K562 (cell line): Measurements from ENCODE around the gene COQ5. TPM values are rescaled to one million over a fixed set of nuclear protein-coding genes. Genes with fewer than 3 reads are reported as not detected.

Source experiments
- ATF7 ChIP-seq: fragments of 450-650 bp; IDR thresholded peaks from 2 replicates; pipeline ENCODE4 v1.7.1; 2014; ENCODE audit warnings: mild to moderate bottlenecking, moderate library complexity
- CBFB ChIP-seq: sonication (generic); formaldehyde crosslinking; IDR thresholded peaks from 2 replicates; pipeline ENCODE4 v1.4.0; 2020; ENCODE audit warnings: mild to moderate bottlenecking, missing genetic modification reagents
- CREB3 ChIP-seq: fragments of 450-650 bp; conservative IDR thresholded peaks from 2 replicates; pipeline ENCODE4 v1.6.1; 2016; ENCODE audit warnings: missing genetic modification characterization, low read depth, mild to moderate bottlenecking, missing compliant biosample characterization, moderate library complexity
- DNMT1 ChIP-seq: fragments of 450-650 bp; IDR thresholded peaks from 2 replicates; pipeline ENCODE4 v1.6.1; 2016; ENCODE audit warnings: antibody characterized with exemption, mild to moderate bottlenecking
- DPF2 ChIP-seq: fragments of 450-650 bp; IDR thresholded peaks from 2 replicates; pipeline ENCODE4 v1.6.1; 2016
- E2F3 ChIP-seq: fragments of 250-450 bp; sonication (Bioruptor Pico); IDR thresholded peaks from 2 replicates; pipeline ENCODE4 v1.4.0; 2020; ENCODE audit warnings: mild to moderate bottlenecking
- FUS ChIP-seq: fragments of 200-400 bp; formaldehyde crosslinking; optimal IDR thresholded peaks from 2 replicates; pipeline ENCODE3; 2017; ENCODE audit warnings: low read depth, low read length
- KDM1A ChIP-seq, 2 experiments: fragments of 450-650 bp; IDR thresholded peaks; 2 replicates each; pipeline ENCODE4 v1.6.1; 2016; ENCODE audit warnings: mild to moderate bottlenecking in 2 of 2
- KHSRP ChIP-seq: fragments of 450-650 bp; IDR thresholded peaks from 2 replicates; pipeline ENCODE4 v1.6.1; 2017
- L3MBTL2 ChIP-seq: fragments of 450-650 bp; IDR thresholded peaks from 2 replicates; pipeline ENCODE4 v1.6.1; 2016; ENCODE audit warnings: mild to moderate bottlenecking, moderate library complexity
- MAFF ChIP-seq: IDR thresholded peaks from 2 replicates; pipeline ENCODE4 v1.6.1; 2012; ENCODE audit warnings: low read length, improper control_type of control experiment
- MBD2 ChIP-seq: sonication (generic); IDR thresholded peaks from 2 replicates; pipeline ENCODE4 v1.6.1; 2016; ENCODE audit warnings: low read depth, borderline replicate concordance
- MCM7 ChIP-seq, 2 experiments: fragments of 450-650 bp; IDR thresholded peaks; 2 replicates each; pipeline ENCODE4 v1.6.1; 2016 to 2018
- MED1 ChIP-seq: sonication (generic); formaldehyde crosslinking; IDR thresholded peaks from 2 replicates; pipeline ENCODE4 v1.8.1; 2023; ENCODE audit warnings: missing genetic modification reagents, borderline replicate concordance
- NFYB ChIP-seq: IDR thresholded peaks from 2 replicates; pipeline ENCODE4 v1.6.1; 2011; ENCODE audit warnings: mild to moderate bottlenecking, moderate library complexity; ENCODE audit not compliant: insufficient read length; ENCODE audit errors: extremely low read depth
- PCBP1 ChIP-seq: fragments of 200-400 bp; formaldehyde crosslinking; IDR thresholded peaks from 2 replicates; pipeline ENCODE4 v1.6.1; 2018; ENCODE audit warnings: mild to moderate bottlenecking, low read depth, low read length; ENCODE audit not compliant: poor library complexity, severe bottlenecking
- PHB2 ChIP-seq: fragments of 450-650 bp; IDR thresholded peaks from 2 replicates; pipeline ENCODE4 v1.6.1; 2017; ENCODE audit warnings: low read depth
- POLR2AphosphoS5 ChIP-seq: IDR thresholded peaks from 2 replicates; pipeline ENCODE4 v1.6.1; 2011; ENCODE audit warnings: mild to moderate bottlenecking, low read depth, low read length, moderate library complexity; ENCODE audit not compliant: control insufficient read depth, insufficient read depth
- POLR3G ChIP-seq: IDR thresholded peaks from 2 replicates; pipeline ENCODE4 v1.6.1; 2011; ENCODE audit not compliant: insufficient read length, insufficient replicate concordance; ENCODE audit errors: extremely low read depth
- POU5F1 ChIP-seq: fragments of 150-350 bp; IDR thresholded peaks from 2 replicates; pipeline ENCODE4 v1.6.1; 2014; ENCODE audit warnings: borderline replicate concordance, low read length, low read depth, mild to moderate bottlenecking; ENCODE audit not compliant: partially characterized antibody
- PTTG1 ChIP-seq: fragments of 450-650 bp; IDR thresholded peaks from 2 replicates; pipeline ENCODE4 v1.6.1; 2016; ENCODE audit warnings: low read depth, mild to moderate bottlenecking, missing genetic modification characterization, missing compliant biosample characterization
- PURB ChIP-seq: sonication (generic); formaldehyde crosslinking; IDR thresholded peaks from 2 replicates; pipeline ENCODE4 v1.9.0; 2021; ENCODE audit warnings: low read depth, mild to moderate bottlenecking, missing genetic modification reagents
- RBBP5 ChIP-seq: fragments of 200-600 bp; sonication (generic); IDR thresholded peaks from 2 replicates; pipeline ENCODE4 v1.6.1; 2012; ENCODE audit warnings: borderline replicate concordance, mild to moderate bottlenecking, low read length, control low read depth, inconsistent platforms; ENCODE audit not compliant: insufficient read depth, poor library complexity, severe bottlenecking
- RBM34 ChIP-seq: fragments of 200-400 bp; formaldehyde crosslinking; IDR thresholded peaks from 2 replicates; pipeline ENCODE4 v1.6.1; 2018; ENCODE audit warnings: low read length, borderline replicate concordance; ENCODE audit not compliant: insufficient read depth
- SETDB1 ChIP-seq: IDR thresholded peaks from one replicate; pipeline ENCODE4 v1.6.1; 2012; ENCODE audit warnings: low read length, control low read depth, inconsistent platforms
- SRSF9 ChIP-seq: fragments of 200-400 bp; formaldehyde crosslinking; IDR thresholded peaks from 2 replicates; pipeline ENCODE4 v1.6.1; 2017; ENCODE audit warnings: low read depth, low read length, borderline replicate concordance
- STAG1 ChIP-seq: sonication (generic); formaldehyde crosslinking; IDR thresholded peaks from 2 replicates; pipeline ENCODE4 v1.5.0; 2020; ENCODE audit warnings: missing genetic modification reagents, borderline replicate concordance
- TRIM24 ChIP-seq, 2 experiments: fragments of 450-650 bp; IDR thresholded peaks; 2 replicates each; pipeline ENCODE4 v1.6.1; 2016
- ZNF282 ChIP-seq: sonication (generic); formaldehyde crosslinking; IDR thresholded peaks from 2 replicates; pipeline ENCODE4 v1.8.1; 2023; ENCODE audit warnings: missing genetic modification reagents
- ZNF444 ChIP-seq: fragments of 250-450 bp; sonication (Bioruptor Pico); IDR thresholded peaks from 2 replicates; pipeline ENCODE4 v1.4.0; 2020; ENCODE audit warnings: mild to moderate bottlenecking, moderate library complexity
- ZNF586 ChIP-seq: fragments of 450-650 bp; formaldehyde crosslinking; conservative IDR thresholded peaks from 2 replicates; pipeline ENCODE4 v1.4.0; 2020; ENCODE audit warnings: mild to moderate bottlenecking, moderate library complexity
- ZNF668 ChIP-seq: fragments of 250-450 bp; sonication (Bioruptor Pico); IDR thresholded peaks from 2 replicates; pipeline ENCODE4 v1.8.0; 2022; ENCODE audit warnings: mild to moderate bottlenecking, inconsistent platforms
- ZNF778 ChIP-seq: fragments of 450-650 bp; formaldehyde crosslinking; IDR thresholded peaks from 2 replicates; pipeline ENCODE4 v1.4.0; 2020; ENCODE audit warnings: mild to moderate bottlenecking, moderate library complexity
- ZNF830 ChIP-seq: fragments of 250-450 bp; sonication (Bioruptor Pico); IDR thresholded peaks from 2 replicates; pipeline ENCODE4 v1.5.0; 2021; ENCODE audit warnings: mild to moderate bottlenecking
- polyA plus RNA-seq, 8 experiments: library from polyadenylated mRNA; depleted of rRNA in 4 of 8; stranded (reverse) in 5 of 8; unstranded in 3 of 8; fragments of >200 nt; fragmentation: Nextera tagmentation in 2 of 8; fragmentation: Illumina TruSeq in 1 of 8; extraction: Ambion mirVana in 2 of 8; extraction: Trizol in 1 of 8; gene quantifications; 2 replicates each; pipeline versions ENCODE4 v1.2.1 to v1.2.3, GENCODE V29; 2011 to 2014; ENCODE audit warnings: inconsistent platforms in 1 of 8, missing spikeins in 1 of 8
- total RNA-seq, 7 experiments: library from RNA; depleted of rRNA in 6 of 7; stranded (reverse); fragments of >200 nt in 6 of 7; fragmentation: Illumina TruSeq in 2 of 7; extraction: Trizol in 2 of 7; gene quantifications; 2 replicates each; pipeline versions ENCODE4 v1.2.1 to v1.2.3, GENCODE V29; 2011 to 2021; ENCODE audit warnings: low replicate concordance in 1 of 7

COQ5 gene
- total and polyA plus RNA-seq, 9 of the 15 experiments (the other 6 are each of a cell fraction or from before 2014, with no cell fraction given): 19.2 to 59.7 (median 30.4) TPM

- TF ChIP-seq L3MBTL2: peak; percentile 72
- TF ChIP-seq RBBP5: peak; percentile 91
- no peak for TF ChIP-seq SETDB1
- no peak for TF ChIP-seq SRSF9
- no peak for TF ChIP-seq ZNF778
- no peak for TF ChIP-seq NFYB
- peak; percentile 54 for TF ChIP-seq DPF2
- no peak for TF ChIP-seq PHB2
- TF ChIP-seq FUS: no peak
- TF ChIP-seq MBD2: peak; percentile 53; the same call in 1 of the 2 replicates
- no peak for TF ChIP-seq ZNF586 (CRISPR knock-in tag)
- TF ChIP-seq CREB3: no peak; the same call in 1 of the 2 replicates
- TF ChIP-seq KHSRP: no peak
- TF ChIP-seq RBM34: no peak
- no peak for TF ChIP-seq PTTG1 (tag)
- no peak for TF ChIP-seq CBFB (CRISPR knock-in tag)
- TF ChIP-seq PCBP1: no peak
- TF ChIP-seq ZNF830 (CRISPR knock-in tag): no peak
- no peak for TF ChIP-seq ZNF444
- TF ChIP-seq MED1 (CRISPR knock-in tag): no peak
- TF ChIP-seq PURB: no peak
- no peak for TF ChIP-seq ZNF668 (CRISPR knock-in tag)
- no peak for TF ChIP-seq POLR3G
- TF ChIP-seq POU5F1: peak; percentile 67
- peak; percentile 96 for TF ChIP-seq ATF7
- no peak for TF ChIP-seq DNMT1
- peak in 1 of 2 experiments; percentile 65; a peak in 1 of 4 replicates for TF ChIP-seq TRIM24 (IDR thresholded peaks at IDR 0.05)
- TF ChIP-seq E2F3: no peak
- TF ChIP-seq ZNF282 (CRISPR knock-in tag): no peak
- peak; percentile 94 for TF ChIP-seq POLR2AphosphoS5
- TF ChIP-seq MCM7 (IDR thresholded peaks at IDR 0.05): no peak; a peak in 1 of 4 replicates
- TF ChIP-seq STAG1 (CRISPR knock-in tag): no peak
- no peak for TF ChIP-seq KDM1A (IDR thresholded peaks at IDR 0.05)
- no peak for TF ChIP-seq MAFF
Observed at GRCh38 chr12:120528861-120529525, at the start of gene COQ5 (continued).
